HG03045 (cell line): ENCODE results near the gene TMEM170B.

ENCODE experiments used
- ATAC-seq: cut with Tn5 transposase; IDR thresholded peaks from one replicate; pipeline ENCODE4 v1.9.1; 2021; ENCODE audit warnings: mild to moderate bottlenecking, moderate library complexity; ENCODE audit not compliant: unreplicated experiment

Gene TMEM170B

DNA sequence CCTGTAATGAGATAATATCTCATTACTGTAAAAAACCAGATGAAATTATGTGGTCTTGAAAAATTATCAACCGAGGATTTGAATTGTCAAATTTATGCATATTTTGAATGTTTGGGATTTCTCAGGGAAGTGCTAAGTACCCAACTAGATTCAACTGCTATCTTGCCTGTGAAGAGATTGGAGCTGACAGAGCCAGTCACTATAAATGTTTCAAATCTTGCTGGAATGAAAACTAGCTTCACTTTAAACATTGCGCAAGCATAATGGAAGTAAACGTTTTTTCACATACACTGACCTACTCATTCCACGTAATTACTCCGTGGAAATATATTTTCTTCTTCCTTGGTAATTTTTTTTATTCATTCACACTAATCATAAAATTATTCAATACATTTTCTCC is 46.7 kb downstream of the TMEM170B start:
- no peak for ATAC-seq

GRCh38 chr6:11585426-11586016 is 48.0 kb downstream of the TMEM170B start:
- ATAC-seq = no peak

DNA sequence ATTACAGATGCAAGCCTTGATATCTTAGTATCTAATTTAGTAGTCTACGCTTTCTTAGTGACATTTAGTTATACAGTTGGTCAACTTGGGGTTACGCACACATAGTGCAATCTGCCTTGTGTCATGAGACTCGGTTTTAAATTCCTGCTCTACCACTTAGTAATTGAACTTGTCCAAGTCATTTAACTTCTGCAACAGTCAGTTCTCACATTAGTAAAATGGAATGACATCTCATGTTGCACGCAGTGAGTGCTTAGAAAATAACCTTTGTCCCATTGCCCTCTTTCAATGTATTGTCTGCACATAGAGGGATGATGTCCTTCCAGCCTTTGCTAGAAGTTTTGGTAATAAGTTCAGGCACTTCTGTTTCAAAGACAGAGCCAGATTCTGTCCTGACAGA is 48.6 kb downstream of the TMEM170B start:
- no peak for ATAC-seq

GRCh38 chr6:11586536-11586935 is 49.0 kb downstream of the TMEM170B start:
- ATAC-seq = no peak

GRCh38 chr6:11589261-11589660 is 51.7 kb downstream of the TMEM170B start:
- ATAC-seq = no peak

DNA sequence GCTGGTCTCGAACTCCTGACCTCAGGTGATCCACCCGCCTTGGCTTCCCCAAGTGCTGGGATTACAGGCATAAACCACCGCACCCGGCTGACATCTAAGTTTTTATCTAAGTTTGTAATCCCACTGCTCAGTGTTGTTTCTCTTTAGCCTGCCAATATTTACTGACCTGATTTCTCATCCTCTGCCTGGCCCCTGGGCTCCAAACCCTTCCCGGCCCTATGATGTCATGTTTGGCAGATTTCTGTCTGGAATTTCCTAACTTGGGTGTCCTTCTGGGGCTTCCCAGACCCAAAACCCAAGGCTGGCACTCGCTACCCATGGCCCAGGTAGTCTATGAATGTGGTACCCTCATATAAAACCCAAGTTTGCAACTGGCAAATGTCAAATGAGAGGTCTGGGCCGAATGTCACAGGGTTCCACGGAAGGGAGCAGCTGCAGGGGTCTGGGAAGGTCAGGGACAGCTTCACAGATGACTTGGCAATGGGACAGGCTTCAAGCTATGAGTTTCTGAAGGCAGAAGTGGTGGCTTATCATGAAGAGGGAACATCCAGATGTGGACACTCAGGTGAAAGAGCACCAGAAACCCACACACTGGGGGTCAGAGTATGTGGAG is 54.9 kb downstream of the TMEM170B start:
- ATAC-seq = no peak

- no peak for ATAC-seq
Observed at GRCh38 chr6:11593096-11593495, 55.5 kb downstream of the TMEM170B start.

- ATAC-seq = no peak
Observed at GRCh38 chr6:11595903-11596302, 58.4 kb downstream of the TMEM170B start.

- no peak for ATAC-seq
Observed at GRCh38 chr6:11596640-11597237, 59.2 kb downstream of the TMEM170B start.

DNA sequence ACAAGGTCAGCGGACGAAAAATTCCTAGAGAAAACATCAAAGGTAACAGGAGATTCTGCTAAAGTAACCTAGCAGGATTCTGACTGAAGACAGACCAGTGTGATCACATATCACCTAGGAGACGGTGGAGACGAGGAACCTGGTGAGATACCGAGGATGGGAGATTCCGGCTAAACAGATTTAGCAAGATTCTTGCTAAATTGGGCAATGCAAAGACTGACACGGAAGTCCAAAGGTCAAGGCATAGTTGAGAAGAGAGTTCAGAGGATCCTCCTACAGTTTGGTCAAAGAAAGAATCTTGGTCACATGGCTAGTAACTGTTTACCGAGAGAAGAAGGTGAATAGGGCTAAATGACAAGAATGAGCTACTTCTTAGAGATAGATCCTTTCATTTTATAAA is 61.1 kb downstream of the TMEM170B start:
- no peak for ATAC-seq

GRCh38 chr6:11600251-11600650 is 62.7 kb downstream of the TMEM170B start:
- ATAC-seq = no peak

DNA sequence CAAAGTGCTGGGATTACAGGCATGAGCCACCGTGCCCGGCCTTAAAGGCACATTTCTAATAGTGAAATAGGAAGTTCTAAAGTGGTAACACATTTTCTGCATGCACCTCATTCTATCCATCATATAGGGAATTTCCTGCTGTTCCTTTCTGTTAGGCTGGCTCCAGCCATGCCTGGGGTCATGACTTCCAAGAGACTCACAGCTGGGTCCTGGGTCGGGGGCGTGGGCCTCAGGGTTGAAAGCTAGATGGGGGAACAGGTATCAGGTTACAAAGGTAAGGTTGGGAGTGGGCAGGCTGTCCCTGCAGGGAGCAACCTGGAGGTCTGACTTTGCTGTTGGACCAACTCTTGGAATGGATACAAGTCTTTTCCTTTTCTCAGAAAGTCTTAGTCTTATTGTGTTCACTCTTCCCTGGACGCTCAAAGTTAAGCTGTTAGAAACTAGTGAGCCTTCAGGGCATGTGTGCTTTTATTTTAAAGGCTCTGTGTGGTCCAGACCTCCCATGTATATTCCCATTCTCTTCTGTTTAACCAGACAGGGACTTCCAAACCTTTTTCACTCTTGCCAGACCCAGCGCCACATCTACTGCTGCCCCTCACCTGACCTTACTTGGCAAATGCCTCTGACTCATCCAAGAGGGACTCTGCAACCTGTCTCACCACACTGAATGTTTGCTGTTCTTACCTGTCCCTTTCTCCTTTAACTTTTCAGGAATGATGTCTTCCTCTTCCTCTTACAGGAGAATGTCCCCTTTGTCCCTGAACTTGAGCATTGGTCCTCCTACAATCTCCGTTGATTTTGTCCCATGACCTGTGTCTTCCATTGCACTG is 64.4 kb downstream of the TMEM170B start:
- no peak for ATAC-seq

GRCh38 chr6:11604215-11604614 is 66.7 kb downstream of the TMEM170B start:
- ATAC-seq = no peak

GRCh38 chr6:11604836-11605506 is 67.4 kb downstream of the TMEM170B start:
- ATAC-seq = no peak

- no peak for ATAC-seq
Observed at GRCh38 chr6:11605507-11605905, 68.0 kb downstream of the TMEM170B start.

- no peak for ATAC-seq
Observed at GRCh38 chr6:11606332-11606731, 68.8 kb downstream of the TMEM170B start.

GRCh38 chr6:11607383-11607782 is 69.8 kb downstream of the TMEM170B start:
- ATAC-seq = no peak

DNA sequence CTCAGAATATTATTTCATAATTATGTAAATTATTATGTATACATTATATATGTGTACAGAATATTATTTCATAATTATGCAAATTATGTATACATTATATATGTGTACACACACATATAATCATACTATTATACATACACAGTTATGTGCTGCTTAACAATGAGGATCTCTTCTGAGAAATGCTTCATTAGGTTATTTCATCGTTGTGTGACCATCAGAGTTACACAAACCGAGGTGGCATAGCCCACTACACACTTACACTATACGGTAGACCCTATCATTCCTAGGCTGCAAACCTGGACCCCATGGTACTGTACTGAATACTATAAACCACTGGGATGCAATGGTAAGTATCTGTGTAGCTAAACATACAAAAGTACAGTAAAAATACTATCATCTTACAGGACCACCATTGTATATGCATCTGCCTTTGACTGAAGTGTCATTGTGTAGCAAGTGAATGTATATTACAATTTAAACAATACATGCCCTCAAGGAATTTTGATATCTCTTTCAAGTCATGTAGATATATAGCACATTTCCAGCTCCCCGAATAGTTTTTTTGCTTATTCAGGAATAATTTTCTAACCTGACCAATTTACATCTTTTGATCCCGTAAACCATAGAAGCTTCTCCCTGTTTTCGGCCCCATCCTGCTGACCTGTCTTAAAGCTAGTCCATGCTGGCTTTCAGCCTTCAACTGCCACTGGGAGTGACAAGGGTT is 71.2 kb downstream of the TMEM170B start:
- no peak for ATAC-seq

DNA sequence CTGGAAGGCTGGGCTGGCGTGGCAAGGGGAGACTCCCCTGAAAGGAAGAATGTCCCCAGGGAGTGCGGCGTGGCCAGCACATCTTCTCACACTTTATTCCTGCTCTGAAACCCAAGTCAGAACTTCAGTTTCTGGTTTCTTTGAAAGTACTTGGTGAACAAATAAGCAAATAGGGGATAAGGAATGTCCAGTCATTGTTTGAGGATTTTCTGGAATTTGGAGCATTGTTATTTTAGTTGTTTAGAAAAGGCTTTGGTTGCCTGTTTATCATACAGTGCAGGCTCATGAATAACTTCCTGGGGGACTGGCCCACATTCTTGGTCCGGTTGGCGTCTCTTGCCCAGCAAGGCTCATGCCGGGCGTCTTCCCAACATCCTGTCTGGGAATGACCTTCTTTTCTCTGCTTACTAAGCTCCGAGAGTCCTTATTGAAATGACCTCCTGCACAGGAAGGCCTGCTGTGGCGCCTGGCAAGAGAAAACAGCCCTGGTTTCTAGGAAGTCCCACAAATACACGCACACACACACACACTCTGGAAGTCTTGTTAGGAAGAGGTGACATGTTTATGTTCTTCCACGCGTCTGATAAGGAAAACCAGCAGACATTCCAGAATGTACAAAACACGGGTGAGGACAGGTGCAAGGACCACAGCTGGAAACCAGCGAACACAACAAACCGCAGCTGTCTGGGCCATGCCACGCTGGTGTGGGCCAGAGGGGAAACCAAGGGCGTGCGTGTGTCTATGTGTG is 71.9 kb downstream of the TMEM170B start:
- ATAC-seq = no peak

DNA sequence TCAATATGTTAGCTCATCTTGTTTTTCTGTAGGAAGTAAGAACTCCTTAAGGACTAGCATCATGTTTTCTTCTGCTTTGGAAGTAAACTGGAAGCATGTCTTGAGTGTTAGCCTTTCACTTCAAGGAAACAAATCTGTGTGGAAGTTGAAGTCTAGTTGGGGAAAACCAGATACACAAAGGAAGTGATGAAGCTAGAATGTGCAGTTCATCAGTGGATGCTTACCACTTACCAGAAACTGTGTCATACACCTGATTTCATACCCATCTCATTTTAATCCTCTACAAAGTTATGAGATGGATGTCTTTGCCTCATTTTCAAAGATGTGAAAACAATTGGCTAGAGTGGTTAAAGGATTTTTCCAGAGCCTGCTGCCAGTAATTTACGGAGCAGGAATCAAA is 75.8 kb downstream of the TMEM170B start:
- ATAC-seq = no peak
